IPS-NIHi7 (cell line): ENCODE results near the gene JAZF1.
A peak's percentile ranks its signal among the peaks of the same experiment; 100 is the strongest.
"Not testable (repeated sequence)": the region's sequence is repeated elsewhere in the genome, so short reads cannot be mapped to it uniquely, and the experiment has no call there.

Experiments used
- DNase-seq: peaks from one replicate; pipeline ENCODE4 v3.0.0; 2012; ENCODE audit warnings: mixed read lengths; ENCODE audit errors: extremely low spot score

JAZF1 gene

DNA sequence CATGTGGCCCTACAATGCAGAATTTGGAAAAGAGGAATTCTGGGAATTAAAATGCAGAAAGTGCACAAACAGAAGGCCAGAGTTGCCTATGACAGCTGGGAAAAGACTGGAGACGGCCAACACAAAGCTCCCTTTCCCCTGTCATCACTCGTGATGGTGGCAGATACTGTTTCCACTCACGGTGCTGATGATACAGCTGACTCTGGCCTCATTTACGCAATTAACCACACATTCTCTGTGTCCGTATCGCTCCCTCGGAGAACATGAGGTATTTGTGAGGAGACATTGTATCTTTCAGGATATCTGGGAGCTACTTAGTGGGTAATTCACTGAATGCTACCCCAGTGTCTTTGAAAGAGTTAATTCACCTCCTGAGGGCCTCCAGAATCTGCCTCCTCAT, 267.8 kb downstream of the JAZF1 start:
- no peak for DNase-seq

- no peak for DNase-seq
Observed at GRCh38 chr7:27911920-27912319, 268.7 kb downstream of the JAZF1 start.

- DNase-seq = peak; percentile 71
Observed at GRCh38 chr7:27910326-27910725, 270.3 kb downstream of the JAZF1 start.

DNA sequence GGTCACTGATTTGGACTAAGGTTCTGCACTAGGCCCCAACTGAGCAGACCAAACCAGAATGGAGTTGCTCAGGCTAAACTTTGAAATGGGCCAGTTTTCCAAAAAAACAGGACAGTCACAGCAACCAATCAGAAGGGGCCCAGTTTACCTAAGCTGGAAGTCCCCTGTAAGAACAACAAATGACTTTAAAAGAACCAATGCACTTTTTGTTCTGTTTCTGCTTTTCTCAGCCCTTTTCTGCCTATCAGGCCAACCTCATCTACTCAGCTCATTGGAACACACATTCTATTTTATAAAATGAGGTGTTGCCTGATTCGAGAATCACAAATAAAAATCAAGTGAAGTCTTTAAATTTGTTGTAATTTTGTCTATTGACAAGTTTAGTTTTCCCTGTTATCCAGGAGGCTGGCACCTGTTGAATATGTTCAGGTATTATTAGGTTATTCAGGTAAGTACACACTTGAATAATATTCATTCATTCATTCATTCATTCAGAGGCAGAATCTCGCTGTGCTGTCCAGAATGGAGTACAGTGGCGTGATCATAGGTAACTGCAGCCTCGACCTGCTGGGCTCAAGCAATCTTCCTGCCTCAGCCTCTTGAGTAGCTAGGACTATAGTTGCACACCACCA, 271.9 kb downstream of the JAZF1 start:
- DNase-seq = no peak

DNA sequence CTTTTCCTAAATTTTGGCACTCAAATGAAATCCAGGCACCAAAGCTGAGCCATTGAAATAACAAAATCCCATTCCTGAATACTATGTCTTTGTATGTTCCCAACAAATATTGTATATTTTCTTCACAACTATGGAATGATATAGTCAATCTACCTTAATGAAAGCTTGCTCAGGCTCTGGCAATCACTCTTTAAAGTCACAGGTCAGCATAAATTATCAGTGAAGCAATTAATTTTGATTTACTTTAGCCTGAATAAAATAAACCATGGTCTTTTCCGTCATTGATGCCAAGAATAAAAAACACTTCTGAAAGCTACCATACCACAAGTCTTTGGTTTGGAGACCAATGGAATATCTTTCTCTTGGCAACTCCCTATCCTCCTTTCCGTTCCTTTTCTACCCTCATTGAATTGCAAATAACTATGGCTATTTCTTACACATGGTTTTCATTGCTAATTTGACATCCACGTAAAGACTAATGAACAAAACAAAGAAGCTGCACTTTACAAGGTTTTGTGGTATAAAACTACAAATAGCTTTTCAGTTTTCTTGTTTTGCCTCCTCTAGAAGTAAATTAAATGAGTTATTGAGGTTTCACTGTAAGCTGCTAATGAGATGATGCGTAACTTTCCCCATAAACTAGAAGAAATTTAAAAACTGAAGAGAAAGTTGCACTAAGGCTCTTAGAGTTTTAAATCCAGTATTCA, 274.1 kb downstream of the JAZF1 start:
- no peak for DNase-seq

DNA sequence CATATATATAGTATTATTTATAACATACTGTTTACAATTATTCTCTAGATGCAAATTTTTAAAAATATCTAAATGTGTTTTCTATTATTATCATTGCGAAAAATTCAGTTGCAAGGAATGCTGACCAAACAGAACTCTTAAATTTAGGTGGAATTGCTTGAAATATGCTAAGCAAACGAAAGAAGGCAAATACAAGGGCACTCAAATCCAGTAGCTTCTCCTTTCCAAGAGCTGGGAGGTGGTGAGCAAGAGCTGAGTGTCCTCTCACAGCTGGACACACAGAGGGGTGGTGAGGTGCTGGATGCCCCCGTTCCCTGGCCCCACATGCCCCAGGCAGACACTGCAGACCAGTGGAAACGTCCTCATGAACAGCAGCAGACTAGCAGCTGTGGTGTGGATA, 274.6 kb downstream of the JAZF1 start:
- DNase-seq = no peak

GRCh38 chr7:27901028-27901760, 279.4 kb downstream of the JAZF1 start:
- no peak for DNase-seq

- no peak for DNase-seq
Observed at GRCh38 chr7:27900006-27900405, 280.6 kb downstream of the JAZF1 start.

DNA sequence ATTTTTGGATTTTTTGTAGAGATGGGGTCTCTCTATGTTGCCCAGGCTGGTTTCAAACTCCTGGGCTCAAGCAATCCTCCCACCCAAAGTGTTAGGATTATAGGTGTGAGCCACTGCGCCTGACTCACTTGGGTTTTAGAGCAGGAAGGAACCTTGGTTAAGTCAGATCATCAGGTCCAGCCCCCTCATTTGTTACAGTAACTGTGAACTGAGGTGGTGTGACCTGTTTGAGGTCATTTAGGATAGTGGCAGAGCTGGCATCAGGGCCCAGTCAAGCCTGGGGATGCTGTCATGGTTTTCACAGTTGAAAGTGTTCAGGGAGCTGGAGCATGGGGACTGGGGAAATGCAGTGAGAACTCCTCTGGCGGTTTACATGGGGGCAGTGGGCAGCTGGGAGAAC, 281.0 kb downstream of the JAZF1 start:
- DNase-seq = no peak

DNA sequence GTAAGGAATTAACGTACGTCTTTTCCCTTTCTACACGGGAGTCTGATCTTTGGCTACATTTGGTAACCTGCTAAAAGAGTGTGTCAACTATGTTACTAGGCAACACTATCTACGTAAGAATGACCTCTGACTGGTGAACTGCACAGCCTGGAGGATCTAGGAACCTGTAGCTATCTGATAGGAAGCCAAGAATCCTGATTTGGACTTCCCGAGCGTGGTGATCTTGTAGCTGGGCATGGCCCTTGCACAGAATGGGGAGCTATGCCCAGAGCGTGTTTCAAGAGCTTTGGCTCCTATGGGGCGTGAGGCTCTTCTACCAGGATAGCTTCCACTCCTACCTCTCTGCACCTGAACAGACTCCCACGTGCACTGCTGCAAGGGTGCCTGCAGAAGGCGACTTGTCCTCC, 283.2 kb downstream of the JAZF1 start:
- no peak for DNase-seq

GRCh38 chr7:27897001-27897400, 283.6 kb downstream of the JAZF1 start:
- DNase-seq = no peak

DNA sequence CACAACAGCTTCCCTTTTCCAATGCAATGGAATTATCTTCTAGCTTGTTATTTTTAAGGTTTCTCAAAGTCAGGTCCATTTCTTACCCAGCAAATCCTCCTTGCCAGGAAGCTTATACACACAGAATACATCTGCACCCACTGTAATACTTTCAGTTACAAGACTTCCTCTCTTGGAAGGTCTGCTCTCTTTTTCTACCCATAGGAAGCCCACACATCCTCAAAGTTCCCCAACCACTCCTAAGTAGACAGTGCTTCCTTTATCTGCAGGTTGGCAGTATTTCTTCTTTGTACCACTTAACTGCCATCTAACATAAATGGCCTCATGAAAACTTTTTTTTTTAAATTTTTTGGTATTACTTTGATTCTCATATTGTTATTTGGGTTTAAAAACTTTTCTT, 285.0 kb downstream of the JAZF1 start:
- no peak for DNase-seq

DNA sequence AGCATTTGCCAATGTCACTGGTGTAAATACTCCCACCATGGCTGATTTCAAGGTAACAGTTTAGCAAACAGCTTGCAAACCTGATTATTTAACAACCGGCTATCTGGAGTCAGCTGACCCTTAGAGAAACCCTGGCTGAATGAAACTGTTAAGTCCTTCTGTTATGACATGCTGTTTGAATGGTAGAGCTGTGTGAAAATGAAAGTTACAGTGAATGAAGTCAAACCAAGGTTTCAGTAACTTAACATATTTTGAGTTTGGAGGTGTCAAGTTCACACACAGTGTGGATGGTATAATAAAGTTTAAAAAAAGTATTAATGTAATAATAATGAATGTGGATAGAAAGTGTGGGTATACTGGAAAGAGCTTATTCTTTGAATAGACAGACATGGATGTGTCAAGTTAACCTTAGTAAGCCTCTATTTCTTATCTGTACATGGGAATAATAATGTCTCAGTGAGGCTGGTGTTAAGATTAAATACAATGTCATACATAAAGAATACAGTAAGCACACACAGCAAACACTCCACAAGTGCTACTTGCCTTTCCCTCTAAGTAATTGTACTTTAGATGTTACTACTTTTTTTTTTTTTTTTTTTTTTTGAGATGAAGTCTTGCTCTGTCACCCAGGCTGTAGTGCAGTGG, 290.3 kb downstream of the JAZF1 start:
- DNase-seq = no peak

- DNase-seq = no peak
Observed at GRCh38 chr7:27889800-27890199, 290.8 kb downstream of the JAZF1 start.

DNA sequence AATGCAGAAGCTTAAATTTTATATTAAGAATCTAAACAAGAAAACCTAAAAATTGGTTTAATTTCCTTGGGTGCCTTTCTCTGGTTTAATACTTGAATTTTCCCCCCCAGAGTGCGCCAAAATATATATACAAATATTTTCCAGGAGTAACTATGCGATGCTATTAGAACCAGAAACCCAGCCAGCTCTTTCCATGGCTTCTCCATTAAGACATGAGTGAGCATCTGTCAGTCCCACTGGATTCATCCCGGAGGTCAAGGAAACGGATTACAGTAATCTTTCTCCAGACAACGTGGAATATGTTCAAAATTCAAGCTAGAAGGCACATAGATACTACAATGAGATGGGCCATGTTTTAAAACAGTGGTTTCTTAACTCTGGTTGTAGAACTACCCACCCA, 291.9 kb downstream of the JAZF1 start:
- no peak for DNase-seq

DNA sequence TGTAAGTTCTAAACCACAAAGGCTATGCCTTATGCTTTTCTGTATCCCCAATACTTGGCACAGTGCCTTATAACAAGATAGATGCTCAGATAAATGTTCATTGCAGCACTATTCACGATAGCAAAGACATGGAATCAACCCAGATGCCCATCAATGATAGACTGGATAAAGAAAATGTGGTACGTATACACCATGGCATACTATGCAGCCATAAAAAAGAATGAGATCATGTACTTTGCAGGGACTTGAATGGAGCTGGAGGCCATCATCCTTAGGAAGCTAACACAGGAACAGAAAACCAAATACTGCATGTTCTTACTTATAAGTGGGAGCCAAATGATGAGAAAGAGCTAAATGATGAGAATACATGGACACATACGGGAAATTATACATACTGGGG, 293.9 kb downstream of the JAZF1 start:
- not testable (repeated sequence) for DNase-seq

DNA sequence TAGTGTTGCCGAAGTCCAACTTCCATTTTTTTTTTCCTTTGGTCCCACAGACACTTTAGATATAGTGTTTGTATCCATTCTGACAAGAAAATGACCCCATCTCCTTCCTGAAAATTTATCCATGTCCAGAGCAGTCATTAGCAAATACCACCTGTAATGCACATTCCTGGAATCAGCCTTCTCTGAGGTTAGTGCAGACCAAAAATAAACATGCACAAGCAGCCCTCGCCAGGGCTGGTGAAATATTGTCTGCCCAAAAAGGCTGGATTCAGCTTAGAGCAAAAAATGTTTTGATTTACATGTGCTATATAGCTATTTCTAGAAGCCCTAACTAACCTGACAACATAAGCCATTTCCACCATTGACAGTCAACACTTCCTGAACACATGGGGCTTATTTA, 294.9 kb downstream of the JAZF1 start:
- no peak for DNase-seq

DNA sequence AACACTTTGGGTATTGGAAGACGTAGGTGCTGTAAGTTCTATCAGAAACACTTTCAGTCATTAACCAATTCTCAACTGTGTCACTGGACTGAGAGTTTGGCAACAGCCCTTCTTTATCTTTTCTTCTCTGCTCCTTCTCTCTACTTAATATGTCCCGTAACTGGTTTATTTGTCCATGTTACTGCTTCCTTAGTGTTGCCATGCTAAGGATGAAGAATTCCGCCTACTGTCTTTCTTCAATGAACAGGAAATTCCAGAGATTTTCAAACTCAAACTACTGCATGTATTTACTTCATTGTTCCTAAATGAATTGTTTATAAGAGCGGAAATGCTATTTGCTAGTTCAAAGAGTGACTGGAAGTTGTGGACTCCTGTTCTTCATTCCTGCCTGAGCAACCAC, 296.9 kb downstream of the JAZF1 start:
- no peak for DNase-seq

DNA sequence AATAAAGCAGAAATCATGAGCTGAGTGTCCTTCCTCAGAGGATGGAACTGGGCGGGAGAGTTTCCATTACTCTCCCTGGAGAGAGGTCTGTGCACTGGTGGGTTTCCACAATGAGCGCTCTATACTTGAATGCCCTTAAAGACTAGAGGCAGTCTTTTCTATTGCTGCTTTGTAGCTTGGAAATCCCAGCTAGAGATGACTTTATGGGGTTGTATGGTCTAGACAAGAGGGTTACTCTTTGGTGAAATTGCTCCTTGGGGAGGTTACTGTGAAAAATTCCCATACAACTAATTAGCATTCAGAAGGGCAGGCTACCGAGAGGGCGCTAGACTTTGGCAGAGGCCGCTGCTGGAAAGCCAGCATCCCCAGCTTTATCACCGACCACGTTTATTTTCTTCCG, 303.8 kb downstream of the JAZF1 start:
- no peak for DNase-seq

DNA sequence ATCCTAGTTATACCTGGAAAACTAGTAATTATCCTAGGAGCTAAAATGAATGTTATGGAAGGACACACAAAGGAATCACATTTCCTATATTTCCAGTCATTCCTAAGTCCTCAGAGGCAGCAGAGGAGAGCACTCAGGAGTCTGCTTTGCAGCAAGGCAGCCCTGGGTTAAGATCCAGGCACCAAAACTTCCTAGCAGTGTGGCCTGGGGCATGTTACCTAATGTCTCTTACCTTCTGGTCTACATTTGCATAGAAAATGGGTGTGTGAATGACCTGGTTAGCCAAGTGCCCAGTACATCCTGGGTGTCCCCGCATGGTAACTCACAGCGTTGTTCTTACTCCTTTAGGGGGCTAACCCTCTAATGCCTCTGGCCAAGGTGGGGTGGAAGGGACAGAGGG, 304.8 kb downstream of the JAZF1 start:
- no peak for DNase-seq

GRCh38 chr7:27875061-27875460, 305.5 kb downstream of the JAZF1 start:
- no peak for DNase-seq
